OCI-LY3 (cell line): ENCODE results near the gene FTCD.

ENCODE experiments used
- EZH2phosphoT487 ChIP-seq: fragments of 200-600 bp; shearing (Covaris generic); IDR thresholded peaks from 2 replicates; pipeline ENCODE4 v1.6.1; 2018; ENCODE audit warnings: antibody characterized with exemption, mixed run types, low read depth
- TF ChIP-seq, protein P1 (sequence below): fragments of 200-600, 300-600 bp; sonication (generic); IDR thresholded peaks from 2 replicates; pipeline ENCODE4 v1.5.1; 2014; ENCODE audit warnings: antibody characterized with exemption, low read length, low read depth

DNA sequence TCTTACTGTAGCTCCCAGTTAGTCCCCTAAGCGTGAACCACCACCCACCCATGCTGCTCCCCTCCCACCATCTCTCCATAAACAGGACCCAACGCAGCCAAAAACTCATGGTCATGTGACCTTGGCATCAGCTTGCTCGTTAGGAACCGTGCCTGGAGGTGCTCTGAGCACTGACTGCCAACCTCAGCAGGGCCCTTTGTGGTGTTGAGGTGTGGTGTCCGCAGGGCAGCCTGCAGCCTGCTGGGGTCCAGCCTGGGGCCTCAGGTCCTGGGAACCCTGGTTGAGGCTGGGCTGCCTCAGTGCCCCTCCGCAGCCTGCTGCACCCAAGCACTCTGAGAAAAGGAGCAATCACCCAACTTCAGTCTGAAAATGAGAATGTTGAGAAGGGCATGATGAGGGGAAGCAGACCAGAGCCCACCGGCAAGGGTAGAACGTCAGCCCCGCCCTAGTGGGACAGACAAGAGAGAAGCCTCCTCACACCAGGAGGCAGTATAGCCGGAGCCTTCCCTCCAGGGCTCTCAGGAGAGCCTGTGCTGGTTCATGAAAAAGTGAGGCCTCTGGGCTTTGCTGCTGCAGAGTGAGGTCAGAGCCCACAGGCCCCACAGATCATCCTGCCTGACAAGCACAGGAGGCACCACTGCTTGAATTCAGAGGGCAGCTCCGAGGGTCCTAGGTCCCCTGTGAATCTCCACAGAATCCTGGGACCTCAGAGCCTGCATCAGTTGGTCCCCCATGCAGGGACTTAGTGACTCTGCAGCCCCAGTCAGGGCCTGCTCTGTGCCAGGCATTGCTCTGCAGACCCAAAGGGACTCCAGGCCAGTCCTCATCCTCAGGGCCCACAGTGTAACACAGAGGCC is 62.3 kb downstream of the FTCD start:
- TF ChIP-seq, protein P1, sequence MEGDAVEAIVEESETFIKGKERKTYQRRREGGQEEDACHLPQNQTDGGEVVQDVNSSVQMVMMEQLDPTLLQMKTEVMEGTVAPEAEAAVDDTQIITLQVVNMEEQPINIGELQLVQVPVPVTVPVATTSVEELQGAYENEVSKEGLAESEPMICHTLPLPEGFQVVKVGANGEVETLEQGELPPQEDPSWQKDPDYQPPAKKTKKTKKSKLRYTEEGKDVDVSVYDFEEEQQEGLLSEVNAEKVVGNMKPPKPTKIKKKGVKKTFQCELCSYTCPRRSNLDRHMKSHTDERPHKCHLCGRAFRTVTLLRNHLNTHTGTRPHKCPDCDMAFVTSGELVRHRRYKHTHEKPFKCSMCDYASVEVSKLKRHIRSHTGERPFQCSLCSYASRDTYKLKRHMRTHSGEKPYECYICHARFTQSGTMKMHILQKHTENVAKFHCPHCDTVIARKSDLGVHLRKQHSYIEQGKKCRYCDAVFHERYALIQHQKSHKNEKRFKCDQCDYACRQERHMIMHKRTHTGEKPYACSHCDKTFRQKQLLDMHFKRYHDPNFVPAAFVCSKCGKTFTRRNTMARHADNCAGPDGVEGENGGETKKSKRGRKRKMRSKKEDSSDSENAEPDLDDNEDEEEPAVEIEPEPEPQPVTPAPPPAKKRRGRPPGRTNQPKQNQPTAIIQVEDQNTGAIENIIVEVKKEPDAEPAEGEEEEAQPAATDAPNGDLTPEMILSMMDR: no peak
- no peak for TF ChIP-seq EZH2phosphoT487
